Measurements from ENCODE around the gene ZNF217.

DNA sequence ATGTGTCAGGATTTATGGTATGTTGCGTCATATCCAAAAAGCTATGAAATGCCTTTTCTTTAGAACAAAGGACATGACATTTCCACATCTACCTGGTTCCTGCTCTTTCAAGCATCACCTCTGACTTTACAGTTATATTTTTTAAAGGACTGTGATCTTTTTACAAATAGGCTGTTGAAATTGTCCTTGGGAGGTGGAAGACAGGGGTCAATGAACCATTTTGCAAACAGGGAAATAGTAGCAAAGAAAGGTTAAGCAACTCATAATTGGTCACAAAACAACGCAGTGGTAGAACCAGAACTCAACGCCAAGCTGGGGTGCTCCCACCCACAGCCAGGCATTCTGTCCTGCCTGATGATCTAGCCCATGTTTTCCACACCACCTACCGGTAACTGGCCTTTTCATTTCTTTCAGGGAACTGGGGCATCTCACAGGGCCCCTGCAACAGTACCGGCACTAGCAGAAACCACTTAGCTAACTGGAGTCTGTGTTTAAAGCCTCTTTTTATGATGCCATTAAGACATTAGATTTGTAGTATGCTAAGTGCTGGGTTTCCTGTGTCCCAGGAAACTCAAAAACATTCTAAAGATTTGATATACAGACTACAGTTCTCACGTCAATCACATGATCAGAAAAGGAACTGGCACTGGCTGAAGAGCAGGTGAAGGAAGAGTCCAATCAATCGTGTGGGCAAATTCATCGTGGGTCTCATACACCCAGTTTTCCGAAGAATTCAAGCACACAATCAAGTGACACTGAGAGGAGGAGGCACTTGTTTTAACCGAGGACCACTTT, 13.9 kb downstream of the ZNF217 start:
- TF ChIP-seq, protein P1, sequence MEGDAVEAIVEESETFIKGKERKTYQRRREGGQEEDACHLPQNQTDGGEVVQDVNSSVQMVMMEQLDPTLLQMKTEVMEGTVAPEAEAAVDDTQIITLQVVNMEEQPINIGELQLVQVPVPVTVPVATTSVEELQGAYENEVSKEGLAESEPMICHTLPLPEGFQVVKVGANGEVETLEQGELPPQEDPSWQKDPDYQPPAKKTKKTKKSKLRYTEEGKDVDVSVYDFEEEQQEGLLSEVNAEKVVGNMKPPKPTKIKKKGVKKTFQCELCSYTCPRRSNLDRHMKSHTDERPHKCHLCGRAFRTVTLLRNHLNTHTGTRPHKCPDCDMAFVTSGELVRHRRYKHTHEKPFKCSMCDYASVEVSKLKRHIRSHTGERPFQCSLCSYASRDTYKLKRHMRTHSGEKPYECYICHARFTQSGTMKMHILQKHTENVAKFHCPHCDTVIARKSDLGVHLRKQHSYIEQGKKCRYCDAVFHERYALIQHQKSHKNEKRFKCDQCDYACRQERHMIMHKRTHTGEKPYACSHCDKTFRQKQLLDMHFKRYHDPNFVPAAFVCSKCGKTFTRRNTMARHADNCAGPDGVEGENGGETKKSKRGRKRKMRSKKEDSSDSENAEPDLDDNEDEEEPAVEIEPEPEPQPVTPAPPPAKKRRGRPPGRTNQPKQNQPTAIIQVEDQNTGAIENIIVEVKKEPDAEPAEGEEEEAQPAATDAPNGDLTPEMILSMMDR (IDR thresholded peaks at IDR 0.05; ENCODE audit: insufficient read depth, low read depth, low read length) = no peak
- TF ChIP-seq EZH2 (IDR thresholded peaks at IDR 0.05; ENCODE audit: insufficient read depth, low read length) = no peak

Data from astrocyte (in vitro differentiated cells and primary cell).